WERI-Rb-1 (cell line): ENCODE measurements around the gene MAP3K7CL.

Experiments
- DNase-seq: peaks from one replicate; pipeline ENCODE4 v3.0.0-alpha.2; 2020
- H3K27ac ChIP-seq: fragments of 250-450 bp; sonication (Bioruptor Pico); 2 replicates; pipeline ENCODE4 v1.5.1; 2020; ENCODE audit warnings: mild to moderate bottlenecking, moderate library complexity
- H3K27me3 ChIP-seq: fragments of 250-450 bp; sonication (Bioruptor Pico); 2 replicates; pipeline ENCODE4 v1.5.1; 2021; ENCODE audit warnings: mild to moderate bottlenecking, low read depth, moderate library complexity; ENCODE audit not compliant: insufficient read depth, severe bottlenecking
- H3K36me3 ChIP-seq: fragments of 250-450 bp; sonication (Bioruptor Pico); 2 replicates; pipeline ENCODE4 v1.5.1; 2020; ENCODE audit warnings: mild to moderate bottlenecking, moderate library complexity
- H3K4me3 ChIP-seq: 2 replicates; pipeline ENCODE4 v1.5.1; 2011; ENCODE audit warnings: low read depth, mild to moderate bottlenecking, control low read depth, low read length
- H3K9me3 ChIP-seq: fragments of 250-450 bp; sonication (Bioruptor Pico); 2 replicates; pipeline ENCODE4 v1.5.1; 2021; ENCODE audit warnings: mild to moderate bottlenecking, moderate library complexity; ENCODE audit not compliant: severe bottlenecking
- CTCF ChIP-seq: IDR thresholded peaks from 2 replicates; pipeline ENCODE4 v1.5.1; 2011; ENCODE audit warnings: low read depth, mild to moderate bottlenecking, control low read depth, inconsistent platforms, low read length

MAP3K7CL gene

GRCh38 chr21:29217818-29218291 lies 87.4 kb downstream of the MAP3K7CL start:
- H3K27ac ChIP-seq: peak overlapping the region; percentile 73; the same call in 1 of the 2 replicates
- no peak for TF ChIP-seq CTCF
- H3K27me3 ChIP-seq: no peaks in the 10 kb centered on the region
- DNase-seq: no peak
- no peaks in the 10 kb centered on the region for H3K9me3 ChIP-seq
- H3K36me3 ChIP-seq: no peaks in the 10 kb centered on the region
- no peak overlapping the region for H3K4me3 ChIP-seq

- TF ChIP-seq CTCF: no peak
- no peaks in the 10 kb centered on the region for H3K36me3 ChIP-seq
- no peaks in the 10 kb centered on the region for H3K27me3 ChIP-seq
- no peak overlapping the region; the same call in 1 of the 2 replicates for H3K27ac ChIP-seq
- no peak overlapping the region for H3K4me3 ChIP-seq
- DNase-seq: no peak
- H3K9me3 ChIP-seq: no peaks in the 10 kb centered on the region
Observed at GRCh38 chr21:29218749-29219148, 88.3 kb downstream of the MAP3K7CL start.

- H3K4me3 ChIP-seq: no peak overlapping the region
- no peak for TF ChIP-seq CTCF
- no peaks in the 10 kb centered on the region for H3K9me3 ChIP-seq
- no peak for DNase-seq
- peak overlapping the region; percentile 11 for H3K27ac ChIP-seq
- no peaks in the 10 kb centered on the region for H3K36me3 ChIP-seq
- H3K27me3 ChIP-seq: no peaks in the 10 kb centered on the region
Observed at GRCh38 chr21:29219165-29219770, 88.8 kb downstream of the MAP3K7CL start.

GRCh38 chr21:29221253-29221744 lies 90.9 kb downstream of the MAP3K7CL start:
- Histone ChIP-seq H3K9me3 (peaks cover 3% of the 10 kb centered on the region), H3K4me3 (no peak overlapping the region), H3K36me3 (no peaks in the 10 kb centered on the region), H3K27ac (no peak overlapping the region), H3K27me3 (no peaks in the 10 kb centered on the region)
- no peak for DNase-seq
- no peak for TF ChIP-seq CTCF

- TF ChIP-seq CTCF: no peak
- peaks cover 3% of the 10 kb centered on the region for H3K9me3 ChIP-seq
- no peak overlapping the region for H3K4me3 ChIP-seq
- DNase-seq: no peak
- H3K27me3 ChIP-seq: no peaks in the 10 kb centered on the region
- no peaks in the 10 kb centered on the region for H3K36me3 ChIP-seq
- H3K27ac ChIP-seq: no peak overlapping the region
Observed at GRCh38 chr21:29224006-29224405, 93.6 kb downstream of the MAP3K7CL start.
